Panc1 (cell line): Measurements from ENCODE around the gene KRT5. TPM values are rescaled to one million over a fixed set of nuclear protein-coding genes. Genes with fewer than 3 reads are reported as not detected.

ENCODE experiments used
- ATAC-seq: fragments of 200-7000 bp; cut with Tn5 transposase; 2 replicates; pipeline ENCODE4 v1.9.1; 2020; ENCODE audit warnings: mild to moderate bottlenecking, moderate library complexity
- BruUV-seq: library from RNA; stranded (reverse); fragments of 400-500 nt; replicated peaks from 2 replicates; lab custom pipeline; 2021; lab: Mats Ljungman, UMichigan
- CTCF ChIA-PET: fragments of 300-600 bp; sonication (Branson Sonifier 250); formaldehyde crosslinking; loops from one replicate; lab custom pipeline; 2022; ENCODE audit warnings: antibody characterized with exemption; lab: Charles Lee
- POLR2A ChIA-PET: fragments of 300-600 bp; sonication (Branson Sonifier 250); formaldehyde crosslinking; loops from one replicate; lab custom pipeline; 2022; ENCODE audit warnings: antibody characterized with exemption; lab: Charles Lee
- DNase-seq: peaks from one replicate; pipeline ENCODE4 v3.0.0-alpha.2; 2010; ENCODE audit warnings: low read depth, low spot score
- H3K27ac ChIP-seq: 2 replicates; pipeline ENCODE4 v1.5.1; 2011; ENCODE audit warnings: mild to moderate bottlenecking, low read length, inconsistent platforms
- H3K27me3 ChIP-seq: fragments of 200-500 bp; sonication (Bioruptor generic); 2 replicates; pipeline ENCODE4 v1.6.0; 2014; ENCODE audit warnings: low read length, inconsistent platforms; ENCODE audit not compliant: control insufficient read depth, insufficient read depth
- H3K36me3 ChIP-seq: fragments of 200-500 bp; sonication (Bioruptor generic); 2 replicates; pipeline ENCODE4 v1.5.1; 2014; ENCODE audit warnings: inconsistent platforms, mild to moderate bottlenecking, low read length, moderate library complexity; ENCODE audit not compliant: control insufficient read depth, insufficient read depth
- H3K4me1 ChIP-seq: 2 replicates; pipeline ENCODE4 v1.5.1; 2011; ENCODE audit warnings: inconsistent platforms, mild to moderate bottlenecking, low read length, moderate library complexity; ENCODE audit not compliant: control insufficient read depth, insufficient read depth
- H3K4me3 ChIP-seq, 2 experiments: 2 replicates each; pipeline ENCODE4 v1.5.1; 2011 to 2012; ENCODE audit warnings: low read depth in 2 of 2, low read length in 2 of 2, mild to moderate bottlenecking in 2 of 2, inconsistent platforms in 1 of 2, moderate library complexity in 1 of 2
- H3K9me3 ChIP-seq: fragments of 200-500 bp; sonication (Bioruptor generic); 2 replicates; pipeline ENCODE4 v1.5.1; 2014; ENCODE audit warnings: low read depth, mild to moderate bottlenecking, inconsistent platforms, low read length, moderate library complexity; ENCODE audit not compliant: control insufficient read depth, insufficient read depth
- POLR2AphosphoS5 ChIP-seq: IDR thresholded peaks from 2 replicates; pipeline ENCODE4 v1.6.1; 2012; ENCODE audit warnings: mild to moderate bottlenecking, low read depth, low read length, moderate library complexity
- SIN3A ChIP-seq: IDR thresholded peaks from 2 replicates; pipeline ENCODE4 v1.6.1; 2012; ENCODE audit warnings: low read depth, mild to moderate bottlenecking, low read length, moderate library complexity, borderline replicate concordance; ENCODE audit not compliant: insufficient read depth
- TCF7L2 ChIP-seq: IDR thresholded peaks from 2 replicates; pipeline ENCODE4 v1.6.1; 2011; ENCODE audit warnings: mild to moderate bottlenecking, low read depth, low read length, inconsistent platforms
- in situ Hi-C: cut with HindIII; loops from 2 replicates; pipeline ENCODE4 v1.10.0; 2016; ENCODE audit warnings: low sequenced_read_pairs, low pct_unique_long_range_greater_than_20kb
- intact Hi-C: fragments of 100-400 bp; cut with micrococcal nuclease; formaldehyde crosslinking; loops from one replicate; pipeline ENCODE4 v1.10.0; 2022; ENCODE audit not compliant: unreplicated experiment
- total RNA-seq: library from RNA; stranded (reverse); gene quantifications from one replicate; pipeline ENCODE4 v1.2.1, GENCODE V29; 2021; ENCODE audit not compliant: unreplicated experiment
- TF ChIP-seq, protein P1 (sequence below), 2 experiments: IDR thresholded peaks; 2 replicates each; pipeline ENCODE4 v1.6.1; 2011 to 2012; ENCODE audit warnings: low read depth in 2 of 2, control low read depth in 1 of 2, low read length in 1 of 2, mild to moderate bottlenecking in 1 of 2, moderate library complexity in 1 of 2; ENCODE audit not compliant: insufficient read depth in 1 of 2
- TF ChIP-seq, protein P2 (sequence below): fragments of 450-650 bp; IDR thresholded peaks from 2 replicates; pipeline ENCODE4 v1.5.1; 2017; ENCODE audit warnings: mild to moderate bottlenecking

The KRT5 gene
- total RNA-seq, 1 experiment from 2014 or later = not detected

DNA sequence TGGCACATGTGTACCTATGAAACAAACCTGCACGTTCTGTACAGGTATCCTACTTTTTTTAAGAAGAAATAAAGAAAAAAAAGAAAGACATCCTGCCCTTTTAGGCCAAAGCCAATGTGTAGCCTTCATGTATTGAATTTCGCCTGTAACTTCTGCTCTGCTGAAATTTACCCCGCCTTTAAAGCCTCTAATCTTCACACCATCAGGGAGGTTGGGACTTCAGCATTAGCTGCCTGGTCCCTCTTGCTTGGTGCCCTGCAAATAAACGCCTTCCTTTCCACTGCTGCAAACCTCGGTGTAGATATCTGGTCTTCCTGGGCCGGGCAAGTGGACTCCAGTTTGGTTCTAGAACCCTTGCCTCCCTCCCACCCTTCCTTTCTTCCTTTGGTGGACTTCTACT, 35.4 kb upstream of the KRT5 start:
- Histone ChIP-seq H3K4me3 (no peak overlapping the region), H3K9me3 (no peaks in the 10 kb centered on the region), H3K27ac (no peak overlapping the region), H3K27me3 (peaks cover 13% of the 10 kb centered on the region), H3K36me3 (no peaks in the 10 kb centered on the region), H3K4me1 (no peaks in the 10 kb centered on the region)
- no TSS peak for BruUV-seq
- intact Hi-C loops = no loop called here
- ChIA-PET CTCF (no interaction called here), POLR2A (no interaction called here)
- ATAC-seq = no peak
- no peak for TF ChIP-seq SIN3A
- TF ChIP-seq, protein P1, sequence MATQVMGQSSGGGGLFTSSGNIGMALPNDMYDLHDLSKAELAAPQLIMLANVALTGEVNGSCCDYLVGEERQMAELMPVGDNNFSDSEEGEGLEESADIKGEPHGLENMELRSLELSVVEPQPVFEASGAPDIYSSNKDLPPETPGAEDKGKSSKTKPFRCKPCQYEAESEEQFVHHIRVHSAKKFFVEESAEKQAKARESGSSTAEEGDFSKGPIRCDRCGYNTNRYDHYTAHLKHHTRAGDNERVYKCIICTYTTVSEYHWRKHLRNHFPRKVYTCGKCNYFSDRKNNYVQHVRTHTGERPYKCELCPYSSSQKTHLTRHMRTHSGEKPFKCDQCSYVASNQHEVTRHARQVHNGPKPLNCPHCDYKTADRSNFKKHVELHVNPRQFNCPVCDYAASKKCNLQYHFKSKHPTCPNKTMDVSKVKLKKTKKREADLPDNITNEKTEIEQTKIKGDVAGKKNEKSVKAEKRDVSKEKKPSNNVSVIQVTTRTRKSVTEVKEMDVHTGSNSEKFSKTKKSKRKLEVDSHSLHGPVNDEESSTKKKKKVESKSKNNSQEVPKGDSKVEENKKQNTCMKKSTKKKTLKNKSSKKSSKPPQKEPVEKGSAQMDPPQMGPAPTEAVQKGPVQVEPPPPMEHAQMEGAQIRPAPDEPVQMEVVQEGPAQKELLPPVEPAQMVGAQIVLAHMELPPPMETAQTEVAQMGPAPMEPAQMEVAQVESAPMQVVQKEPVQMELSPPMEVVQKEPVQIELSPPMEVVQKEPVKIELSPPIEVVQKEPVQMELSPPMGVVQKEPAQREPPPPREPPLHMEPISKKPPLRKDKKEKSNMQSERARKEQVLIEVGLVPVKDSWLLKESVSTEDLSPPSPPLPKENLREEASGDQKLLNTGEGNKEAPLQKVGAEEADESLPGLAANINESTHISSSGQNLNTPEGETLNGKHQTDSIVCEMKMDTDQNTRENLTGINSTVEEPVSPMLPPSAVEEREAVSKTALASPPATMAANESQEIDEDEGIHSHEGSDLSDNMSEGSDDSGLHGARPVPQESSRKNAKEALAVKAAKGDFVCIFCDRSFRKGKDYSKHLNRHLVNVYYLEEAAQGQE (IDR thresholded peaks at IDR 0.05; ENCODE audit: insufficient read depth in 1 of 2, low read depth in 2 of 2, low read length in 1 of 2) = no peak
- TF ChIP-seq, protein P2, sequence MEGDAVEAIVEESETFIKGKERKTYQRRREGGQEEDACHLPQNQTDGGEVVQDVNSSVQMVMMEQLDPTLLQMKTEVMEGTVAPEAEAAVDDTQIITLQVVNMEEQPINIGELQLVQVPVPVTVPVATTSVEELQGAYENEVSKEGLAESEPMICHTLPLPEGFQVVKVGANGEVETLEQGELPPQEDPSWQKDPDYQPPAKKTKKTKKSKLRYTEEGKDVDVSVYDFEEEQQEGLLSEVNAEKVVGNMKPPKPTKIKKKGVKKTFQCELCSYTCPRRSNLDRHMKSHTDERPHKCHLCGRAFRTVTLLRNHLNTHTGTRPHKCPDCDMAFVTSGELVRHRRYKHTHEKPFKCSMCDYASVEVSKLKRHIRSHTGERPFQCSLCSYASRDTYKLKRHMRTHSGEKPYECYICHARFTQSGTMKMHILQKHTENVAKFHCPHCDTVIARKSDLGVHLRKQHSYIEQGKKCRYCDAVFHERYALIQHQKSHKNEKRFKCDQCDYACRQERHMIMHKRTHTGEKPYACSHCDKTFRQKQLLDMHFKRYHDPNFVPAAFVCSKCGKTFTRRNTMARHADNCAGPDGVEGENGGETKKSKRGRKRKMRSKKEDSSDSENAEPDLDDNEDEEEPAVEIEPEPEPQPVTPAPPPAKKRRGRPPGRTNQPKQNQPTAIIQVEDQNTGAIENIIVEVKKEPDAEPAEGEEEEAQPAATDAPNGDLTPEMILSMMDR = no peak
- no peak for TF ChIP-seq TCF7L2
- TF ChIP-seq POLR2AphosphoS5 = no peak
- DNase-seq = no peak
- in situ Hi-C loops = no loop called here

DNA sequence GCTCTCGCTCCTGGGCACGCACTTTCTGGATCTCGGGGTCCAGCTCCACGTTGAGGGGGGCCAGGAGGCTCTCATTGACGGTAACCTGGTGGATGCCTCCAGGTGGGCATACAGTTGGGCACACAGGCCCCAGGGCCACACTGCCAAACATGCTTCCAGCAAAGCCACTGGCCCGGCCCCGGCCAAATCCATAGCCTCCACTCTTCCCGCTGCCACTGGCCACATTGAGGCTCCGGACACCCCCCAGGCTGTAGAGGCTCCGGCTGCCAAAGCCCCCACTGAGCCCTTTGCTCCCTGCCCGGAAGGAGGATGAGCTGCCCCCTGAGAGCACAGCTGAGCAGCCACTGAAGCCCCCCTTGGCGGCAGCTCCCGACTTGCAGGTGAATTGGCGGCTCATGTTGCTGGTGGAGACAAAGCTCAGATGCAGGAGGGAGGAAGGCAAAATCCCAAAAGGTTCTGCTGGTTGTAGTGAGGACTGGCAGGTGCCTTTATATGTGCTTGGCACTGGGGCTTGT, 32.5 kb upstream of the KRT5 start, which contains the start of gene KRT71:
Gene KRT71, minus strand, starts transcription at position 465 of the 515 bp plus-strand sequence. Its CDS starts 68 bp downstream, at position 397.
- ATAC-seq = no peak
- TF ChIP-seq SIN3A (no peak), TCF7L2 (no peak), POLR2AphosphoS5 (no peak)
- TF ChIP-seq, protein P2 = no peak
- TF ChIP-seq, protein P1 (IDR thresholded peaks at IDR 0.05; ENCODE audit: insufficient read depth in 1 of 2, low read depth in 2 of 2, low read length in 1 of 2) = no peak
- ChIA-PET POLR2A (no interaction called here), CTCF (no interaction called here)
- H3K4me3 ChIP-seq = no peak within 1 kb of the TSS
- no peaks in the 10 kb centered on the region for H3K9me3 ChIP-seq
- in situ Hi-C loops = no loop called here
- no peak within 1 kb of the TSS for H3K27ac ChIP-seq
- H3K4me1 ChIP-seq = no peaks in the 10 kb centered on the region
- peaks cover 10% of the 10 kb centered on the region for H3K27me3 ChIP-seq
- BruUV-seq = no TSS peak
- DNase-seq = no peak
- H3K36me3 ChIP-seq = no peaks in the 10 kb centered on the region
- intact Hi-C loops = no loop called here
